ENCODE results near the gene NKAIN4.
A peak's percentile ranks its signal among the peaks of the same experiment; 100 is the strongest.
"Not testable (repeated sequence)": the region's sequence is repeated elsewhere in the genome, so short reads cannot be mapped to it uniquely, and the experiment has no call there.

Gene NKAIN4

GRCh38 chr20:63222541-63222940 lies 31.7 kb downstream of the NKAIN4 start:
- no peak for DNase-seq (ENCODE audit: low read depth, low spot score)
- H3K27ac ChIP-seq, result no peak overlapping the region

GRCh38 chr20:63221400-63222053 lies 32.7 kb downstream of the NKAIN4 start:
- DNase-seq (ENCODE audit: low read depth, low spot score); H3K27ac ChIP-seq: not testable (repeated sequence)

GRCh38 chr20:63220696-63221399 lies 33.4 kb downstream of the NKAIN4 start:
- DNase-seq (ENCODE audit: low read depth, low spot score), result no peak
- no peak overlapping the region for H3K27ac ChIP-seq

GRCh38 chr20:63219866-63220521 lies 34.3 kb downstream of the NKAIN4 start:
- no peak for DNase-seq (ENCODE audit: low read depth, low spot score)
- no peak overlapping the region for H3K27ac ChIP-seq

- H3K27ac ChIP-seq, result no peak overlapping the region
- no peak for DNase-seq (ENCODE audit: low read depth, low spot score)
Measured at GRCh38 chr20:63219447-63219821, 34.8 kb downstream of the NKAIN4 start.

GRCh38 chr20:63218701-63219446 lies 35.4 kb downstream of the NKAIN4 start:
- DNase-seq (ENCODE audit: low read depth, low spot score), result no peak
- H3K27ac ChIP-seq, result no peak overlapping the region

- no peak for DNase-seq (ENCODE audit: low read depth, low spot score)
- H3K27ac ChIP-seq, result no peak overlapping the region
Measured at GRCh38 chr20:63217706-63218105, 36.6 kb downstream of the NKAIN4 start.

GRCh38 chr20:63216849-63217471 lies 37.3 kb downstream of the NKAIN4 start:
- peak overlapping the region; percentile 66 for H3K27ac ChIP-seq

GRCh38 chr20:63216041-63216848 lies 38.0 kb downstream of the NKAIN4 start, which contains the start of gene YTHDF1:
YTHDF1 (minus strand) TSS chr20:63216131; CDS start chr20:63215892, 239 bp downstream.
- peak; percentile 60 for DNase-seq (ENCODE audit: low read depth, low spot score)
- peak within 1 kb of the TSS; percentile 66 for H3K27ac ChIP-seq

More at GRCh38 chr20:63216849-63217471, 37.3 kb downstream of the NKAIN4 start:
- DNase-seq (ENCODE audit: low read depth, low spot score), result no peak

GRCh38 chr20:63215101-63216040 lies 38.9 kb downstream of the NKAIN4 start:
- DNase-seq (ENCODE audit: low read depth, low spot score), result no peak
- H3K27ac ChIP-seq, result peak overlapping the region; percentile 66

- H3K27ac ChIP-seq, result no peak overlapping the region
- DNase-seq (ENCODE audit: low read depth, low spot score), result no peak
Measured at GRCh38 chr20:63214514-63214913, 39.7 kb downstream of the NKAIN4 start.

GRCh38 chr20:63212792-63213191 lies 41.5 kb downstream of the NKAIN4 start:
- peak overlapping the region; percentile 27 for H3K27ac ChIP-seq
- DNase-seq (ENCODE audit: low read depth, low spot score), result no peak

GRCh38 chr20:63212393-63212730 lies 41.9 kb downstream of the NKAIN4 start:
- H3K27ac ChIP-seq, result no peak overlapping the region
- no peak for DNase-seq (ENCODE audit: low read depth, low spot score)

GRCh38 chr20:63210011-63210605 lies 44.2 kb downstream of the NKAIN4 start:
- DNase-seq (ENCODE audit: low read depth, low spot score), result no peak
- peak overlapping the region; percentile 25 for H3K27ac ChIP-seq

GRCh38 chr20:63208346-63208909 lies 45.8 kb downstream of the NKAIN4 start:
- no peak for DNase-seq (ENCODE audit: low read depth, low spot score)
- H3K27ac ChIP-seq, result no peak overlapping the region

- peak overlapping the region; percentile 27 for H3K27ac ChIP-seq
- DNase-seq (ENCODE audit: low read depth, low spot score), result no peak
Measured at GRCh38 chr20:63206878-63207277, 47.4 kb downstream of the NKAIN4 start.

GRCh38 chr20:63205896-63206295 lies 48.4 kb downstream of the NKAIN4 start:
- H3K27ac ChIP-seq, result no peak overlapping the region
- DNase-seq (ENCODE audit: low read depth, low spot score), result no peak

- no peak for DNase-seq (ENCODE audit: low read depth, low spot score)
- H3K27ac ChIP-seq, result no peak overlapping the region
Measured at GRCh38 chr20:63204362-63204761, 49.9 kb downstream of the NKAIN4 start.
